ENCODE results near the gene TTC39A.

Gene TTC39A

DNA sequence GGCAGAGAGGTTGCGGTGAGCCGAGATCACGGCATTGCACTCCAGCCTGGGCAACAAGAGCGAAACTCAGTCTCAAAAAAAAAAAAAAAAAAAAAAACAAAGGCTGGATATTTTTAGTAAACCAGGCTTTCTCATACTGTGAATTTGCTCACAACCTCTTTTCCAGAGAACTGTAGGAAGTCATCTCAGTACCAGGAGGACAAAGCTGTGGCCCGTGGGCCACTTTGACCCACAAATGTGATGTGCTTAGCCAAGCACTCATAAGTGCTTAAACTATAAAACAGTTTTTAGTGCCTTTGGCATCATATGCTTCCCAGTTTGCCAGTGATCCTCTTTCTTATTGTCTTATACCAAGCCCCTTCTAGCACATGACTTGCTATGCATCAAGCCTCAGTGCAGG is 47.8 kb downstream of the TTC39A start:
- TF ChIP-seq, protein P1, sequence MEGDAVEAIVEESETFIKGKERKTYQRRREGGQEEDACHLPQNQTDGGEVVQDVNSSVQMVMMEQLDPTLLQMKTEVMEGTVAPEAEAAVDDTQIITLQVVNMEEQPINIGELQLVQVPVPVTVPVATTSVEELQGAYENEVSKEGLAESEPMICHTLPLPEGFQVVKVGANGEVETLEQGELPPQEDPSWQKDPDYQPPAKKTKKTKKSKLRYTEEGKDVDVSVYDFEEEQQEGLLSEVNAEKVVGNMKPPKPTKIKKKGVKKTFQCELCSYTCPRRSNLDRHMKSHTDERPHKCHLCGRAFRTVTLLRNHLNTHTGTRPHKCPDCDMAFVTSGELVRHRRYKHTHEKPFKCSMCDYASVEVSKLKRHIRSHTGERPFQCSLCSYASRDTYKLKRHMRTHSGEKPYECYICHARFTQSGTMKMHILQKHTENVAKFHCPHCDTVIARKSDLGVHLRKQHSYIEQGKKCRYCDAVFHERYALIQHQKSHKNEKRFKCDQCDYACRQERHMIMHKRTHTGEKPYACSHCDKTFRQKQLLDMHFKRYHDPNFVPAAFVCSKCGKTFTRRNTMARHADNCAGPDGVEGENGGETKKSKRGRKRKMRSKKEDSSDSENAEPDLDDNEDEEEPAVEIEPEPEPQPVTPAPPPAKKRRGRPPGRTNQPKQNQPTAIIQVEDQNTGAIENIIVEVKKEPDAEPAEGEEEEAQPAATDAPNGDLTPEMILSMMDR (IDR thresholded peaks at IDR 0.05; ENCODE audit: insufficient read depth, low read length, missing control alignments): no peak
- DNase-seq (ENCODE audit: low read depth, low spot score): no peak
- H3K4me3 ChIP-seq (ENCODE audit: low read depth, low read length): no peak overlapping the region
- CTCF ChIA-PET: interaction anchor here (8.9 kb wide), 1 partner anchor 12 kb away, joined by 83 read pairs; no protein-coding TSS in a partner anchor
- POLR2A ChIA-PET: no interaction called here

- TF ChIP-seq, protein P1 (IDR thresholded peaks at IDR 0.05; ENCODE audit: insufficient read depth, low read length, missing control alignments): no peak
- POLR2A ChIA-PET: no interaction called here
- CTCF ChIA-PET: interaction anchor here (8.9 kb wide), 1 partner anchor 13 kb away, joined by 83 read pairs; no protein-coding TSS in a partner anchor
- no peak overlapping the region for H3K4me3 ChIP-seq (ENCODE audit: low read depth, low read length)
- no peak for DNase-seq (ENCODE audit: low read depth, low spot score)
Measured at GRCh38 chr1:51281807-51282206, 48.6 kb downstream of the TTC39A start.

- CTCF ChIA-PET: interaction anchor here (1.1 to 8.9 kb wide), 2 partner anchors 9 to 15 kb away, joined by 3 to 83 read pairs; no protein-coding TSS in a partner anchor
- POLR2A ChIA-PET: no interaction called here
- TF ChIP-seq, protein P1 (IDR thresholded peaks at IDR 0.05; ENCODE audit: insufficient read depth, low read length, missing control alignments): no peak
- DNase-seq (ENCODE audit: low read depth, low spot score): no peak
- no peak overlapping the region for H3K4me3 ChIP-seq (ENCODE audit: low read depth, low read length)
Measured at GRCh38 chr1:51280321-51280978, 49.9 kb downstream of the TTC39A start.

GRCh38 chr1:51276286-51276685 is 54.1 kb downstream of the TTC39A start:
- ChIA-PET CTCF (interaction anchor here (8.9 kb wide), 1 partner anchor 19 kb away, joined by 83 read pairs; no protein-coding TSS in a partner anchor), POLR2A (no interaction called here)
- TF ChIP-seq, protein P1 (IDR thresholded peaks at IDR 0.05; ENCODE audit: insufficient read depth, low read length, missing control alignments): no peak
- no peak for DNase-seq (ENCODE audit: low read depth, low spot score)
- no peak overlapping the region for H3K4me3 ChIP-seq (ENCODE audit: low read depth, low read length)

GRCh38 chr1:51274676-51275075 is 55.7 kb downstream of the TTC39A start:
- POLR2A ChIA-PET: no interaction called here
- TF ChIP-seq, protein P1 (IDR thresholded peaks at IDR 0.05; ENCODE audit: insufficient read depth, low read length, missing control alignments): no peak
- H3K4me3 ChIP-seq (ENCODE audit: low read depth, low read length): no peak overlapping the region
- CTCF ChIA-PET: no interaction called here
- DNase-seq (ENCODE audit: low read depth, low spot score): no peak

- no peak overlapping the region for H3K4me3 ChIP-seq (ENCODE audit: low read depth, low read length)
- CTCF ChIA-PET: interaction anchor here (1.2 kb wide), 1 partner anchor 23 kb away, joined by 10 read pairs; no protein-coding TSS in a partner anchor
- no peak for DNase-seq (ENCODE audit: low read depth, low spot score)
- POLR2A ChIA-PET: no interaction called here
- TF ChIP-seq, protein P1 (IDR thresholded peaks at IDR 0.05; ENCODE audit: insufficient read depth, low read length, missing control alignments): no peak
Measured at GRCh38 chr1:51272916-51273315, 57.4 kb downstream of the TTC39A start.

All from AG04449 (cell line).